Measurements from ENCODE around the gene MRPL12. TPM values are rescaled to one million over a fixed set of nuclear protein-coding genes. Genes with fewer than 3 reads are reported as not detected.

Gene MRPL12
- total RNA-seq, 1 experiment from 2014 or later, result 139 TPM

- TF ChIP-seq ZNF671 (CRISPR knock-in tag; IDR thresholded peaks at IDR 0.05) (no peak), AFF4 (CRISPR knock-in tag; IDR thresholded peaks at IDR 0.05; ENCODE audit: borderline replicate concordance) (no peak), MXD4 (CRISPR knock-in tag; IDR thresholded peaks at IDR 0.05; ENCODE audit: borderline replicate concordance) (no peak), ZNF219 (CRISPR knock-in tag; IDR thresholded peaks at IDR 0.05; ENCODE audit: borderline replicate concordance) (no peak), GABPB1 (CRISPR knock-in tag; IDR thresholded peaks at IDR 0.05) (no peak), TEAD1 (CRISPR knock-in tag; IDR thresholded peaks at IDR 0.05) (no peak), TP53 (CRISPR knock-in tag; IDR thresholded peaks at IDR 0.05) (no peak), AR (CRISPR knock-in tag; IDR thresholded peaks at IDR 0.05) (no peak), NFATC4 (CRISPR knock-in tag; IDR thresholded peaks at IDR 0.05) (no peak), ZNF138 (CRISPR knock-in tag; conservative IDR thresholded peaks at IDR 0.05) (no peak), SMAD3 (CRISPR knock-in tag; IDR thresholded peaks at IDR 0.05; ENCODE audit: borderline replicate concordance) (no peak), ZMAT4 (CRISPR knock-in tag; IDR thresholded peaks at IDR 0.05) (no peak), ZBTB43 (CRISPR knock-in tag; IDR thresholded peaks at IDR 0.05) (no peak), ZNF396 (CRISPR knock-in tag; IDR thresholded peaks at IDR 0.05; ENCODE audit: borderline replicate concordance) (no peak), ZNF263 (CRISPR knock-in tag; IDR thresholded peaks at IDR 0.05; ENCODE audit: low read depth) (no peak), ARID4B (CRISPR knock-in tag; IDR thresholded peaks at IDR 0.05; ENCODE audit: borderline replicate concordance) (no peak)
- Mint-ChIP-seq H3K27me3 (ENCODE audit: low read depth) (no peaks in the 10 kb centered on the region), H3K9me3 (no peaks in the 10 kb centered on the region), H3K36me3 (peaks cover 36% of the 10 kb centered on the region), H3K27ac (no peak overlapping the region), H3K4me1 (no peaks in the 10 kb centered on the region), H3K4me3 (no peak overlapping the region)
- ChIA-PET POLR2A (no interaction called here), CTCF (no interaction called here)
- no peak for DNase-seq (ENCODE audit: low spot score)
- no peak for ATAC-seq
Observed at GRCh38 chr17:81690549-81690948, 12.6 kb upstream of the MRPL12 start.

All from WTC11 (cell line).